Endometrial microvascular endothelial cells (primary cell): ENCODE data around the gene CRABP1. TPM values are rescaled to one million over a fixed set of nuclear protein-coding genes. Genes with fewer than 3 reads are reported as not detected.

Source experiments
- in situ Hi-C: cut with HindIII; loops from 2 replicates; pipeline ENCODE4 v1.10.0; 2017; ENCODE audit warnings: low sequenced_read_pairs, low pct_unique_long_range_greater_than_20kb; ENCODE audit errors: inconsistent ontology term
- total RNA-seq: library from RNA; depleted of rRNA; stranded (reverse); fragments of >200 nt; gene quantifications from one replicate; pipeline ENCODE4 v1.2.3, GENCODE V29; 2015; ENCODE audit errors: inconsistent ontology term

Gene CRABP1
- total RNA-seq: not detected

- in situ Hi-C loops: no loop called here
These were observed at the start of gene CRABP1 for GRCh38 chr15:78340231-78341056. Gene CRABP1, plus strand, starts transcription at chr15:78340353. Its CDS starts 76 bp downstream, at chr15:78340429.

GRCh38 chr15:78291052-78291451, 49.1 kb upstream of the CRABP1 start:
- in situ Hi-C loops: no loop called here

GRCh38 chr15:78291698-78292097, 48.5 kb upstream of the CRABP1 start:
- in situ Hi-C loops: no loop called here

DNA sequence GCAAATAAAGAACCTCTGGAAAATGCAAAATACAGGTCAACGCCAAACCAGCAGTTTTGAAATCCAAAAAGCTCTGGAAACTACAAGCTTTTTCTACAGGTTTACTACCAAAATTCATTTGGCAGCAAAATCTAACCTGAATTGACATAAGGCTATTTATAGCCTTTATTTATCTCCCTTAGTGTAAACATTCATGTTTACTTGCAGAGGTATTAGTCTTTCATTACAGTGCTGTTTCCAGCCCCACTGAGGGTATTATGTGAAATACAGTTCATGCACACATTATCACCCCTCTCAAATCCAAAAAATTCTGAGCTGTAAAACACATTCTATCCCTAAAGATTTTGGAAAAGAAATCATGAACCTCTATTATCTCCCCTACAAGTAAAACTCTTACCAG, 47.9 kb upstream of the CRABP1 start:
- in situ Hi-C loops: no loop called here

DNA sequence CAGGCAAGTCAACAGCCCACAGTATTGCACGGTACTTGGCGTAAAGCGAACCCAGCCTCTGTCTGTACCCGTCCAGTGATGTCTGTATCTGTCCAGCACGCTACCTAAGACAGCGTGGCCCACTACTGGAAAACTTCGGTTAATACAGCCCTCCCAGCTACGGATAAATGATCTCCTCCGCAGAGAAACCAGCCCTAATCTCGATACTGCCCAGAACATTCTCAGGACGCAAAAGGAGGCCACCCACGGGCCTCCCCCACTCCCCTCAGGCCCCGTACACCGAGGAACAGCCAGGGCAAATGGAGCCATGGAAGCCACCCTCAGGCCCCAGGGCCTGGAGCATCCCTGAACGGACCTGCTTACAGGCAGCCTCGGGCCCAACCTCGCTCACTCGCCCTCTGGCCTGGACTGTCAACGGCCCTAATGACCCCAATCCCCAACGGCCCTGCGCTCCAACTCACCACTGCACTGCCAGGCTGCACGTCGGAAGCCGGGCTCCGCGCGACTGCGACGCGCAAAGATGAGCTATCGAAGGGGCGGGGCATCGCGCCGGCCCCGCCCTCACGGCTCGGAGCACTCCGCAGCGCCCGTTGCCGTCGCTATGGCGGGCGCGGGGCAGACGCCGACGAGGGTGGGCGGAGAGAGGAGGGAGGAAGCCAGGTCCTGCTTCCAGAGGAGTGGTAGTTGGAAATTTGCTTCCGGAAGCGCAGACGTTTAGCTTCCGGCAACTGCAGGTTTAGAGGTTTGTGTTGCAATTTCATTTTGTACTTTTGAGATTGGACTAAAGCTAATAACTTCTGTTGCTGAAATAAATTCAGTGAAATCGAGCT, 40.8 kb upstream of the CRABP1 start, which contains the start of gene SKIC8:
Gene SKIC8 (minus strand): TSS at position 509 of the 830 bp plus-strand sequence. CDS start 3,923 bp downstream, outside the sequence.
- in situ Hi-C loops: no loop called here

GRCh38 chr15:78301326-78301725, 38.8 kb upstream of the CRABP1 start:
- in situ Hi-C loops: no loop called here

DNA sequence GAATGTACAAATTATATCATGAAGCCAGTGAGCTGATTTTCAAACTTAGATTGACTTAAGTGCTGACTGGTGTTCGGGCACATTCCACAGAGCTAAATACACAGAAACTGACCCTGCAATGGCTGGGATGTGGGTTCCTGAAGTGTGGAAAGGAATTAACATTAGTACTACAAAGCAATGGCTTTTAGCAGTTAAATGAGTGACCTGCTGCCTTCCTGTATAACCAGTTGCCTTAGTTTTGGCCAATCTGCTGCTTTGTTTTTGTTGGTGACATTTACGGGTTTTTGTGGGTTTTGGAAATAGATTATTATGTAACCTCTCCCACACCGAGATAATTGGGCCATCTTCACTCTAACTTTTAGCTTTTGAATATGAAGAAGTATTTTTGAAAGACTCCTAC, 38.3 kb upstream of the CRABP1 start:
- in situ Hi-C loops: no loop called here

DNA sequence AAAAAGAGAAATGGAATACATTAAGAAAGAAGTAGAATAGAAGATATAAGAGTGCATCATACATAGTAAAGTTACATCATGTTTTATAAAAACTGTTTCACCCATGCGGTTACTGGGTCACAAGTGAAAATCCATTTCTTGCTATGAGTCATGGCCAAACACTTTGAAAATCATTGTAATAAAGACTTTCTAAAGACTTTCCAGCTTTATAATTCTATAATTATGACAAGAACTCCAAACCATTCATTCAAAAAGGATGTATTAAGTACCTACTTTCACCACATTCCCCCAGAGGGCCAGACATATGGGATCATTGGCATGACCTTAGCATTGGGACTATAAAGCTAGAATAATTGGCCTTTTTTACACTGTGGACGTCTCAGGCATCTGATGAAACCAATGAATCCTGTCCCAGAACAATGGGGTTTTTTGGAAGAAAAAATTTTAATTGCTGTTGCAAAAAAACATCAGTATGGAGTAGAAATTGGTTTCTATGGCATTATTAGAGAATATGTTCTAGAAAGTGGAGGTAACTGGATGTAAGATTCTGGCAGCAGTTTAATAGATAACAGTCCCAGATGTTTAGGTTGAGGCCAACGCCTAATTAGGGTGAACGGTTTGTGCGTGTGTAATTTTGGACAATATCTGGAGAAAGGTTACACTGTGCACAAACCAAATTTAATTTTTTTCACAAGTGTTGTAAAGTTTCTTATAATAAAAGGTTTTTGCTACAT, 37.4 kb upstream of the CRABP1 start:
- in situ Hi-C loops: no loop called here

DNA sequence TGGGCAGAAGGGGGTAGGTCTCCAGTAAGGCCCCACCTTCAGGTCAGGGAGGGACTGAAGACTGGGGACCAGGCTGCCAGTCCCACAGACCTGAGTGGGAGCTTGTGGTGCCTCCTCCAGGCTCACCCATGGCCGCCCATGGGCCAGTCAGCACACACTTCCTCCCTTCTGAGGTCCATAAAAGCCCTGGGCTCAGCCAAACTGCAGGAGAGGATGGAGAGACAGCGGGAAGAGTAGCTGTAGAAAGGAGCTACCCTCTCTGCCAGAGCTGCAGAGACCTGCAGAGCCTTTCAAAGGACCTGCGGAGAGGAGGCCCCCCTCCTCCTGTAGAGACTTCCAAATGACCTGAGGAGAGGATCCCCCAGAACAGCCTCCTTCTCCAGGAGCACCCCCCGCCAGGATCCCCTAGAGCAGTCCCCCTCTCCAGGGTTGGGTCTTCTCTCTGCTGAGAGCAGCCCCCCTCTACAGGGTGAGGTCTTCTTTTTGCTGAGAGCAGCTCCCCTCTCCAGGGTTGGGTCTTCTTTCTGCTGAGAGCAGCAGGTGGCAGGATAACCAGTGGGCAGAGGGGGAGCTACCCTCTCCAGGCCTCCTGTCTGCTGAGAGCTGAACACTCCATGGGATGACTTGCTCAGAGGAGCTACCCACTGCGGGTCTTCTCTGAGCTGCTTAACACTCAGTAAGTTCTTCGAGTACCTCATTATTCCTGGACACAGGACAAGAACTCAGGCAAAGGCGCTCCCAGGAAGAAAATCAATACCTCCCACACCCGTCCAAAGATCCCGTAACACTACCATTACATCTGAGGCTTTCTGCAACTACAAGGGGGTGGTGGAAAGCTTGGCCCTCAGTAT, 35.7 kb upstream of the CRABP1 start:
- in situ Hi-C loops: no loop called here

GRCh38 chr15:78306176-78306774, 33.9 kb upstream of the CRABP1 start:
- in situ Hi-C loops: no loop called here

- in situ Hi-C loops: no loop called here
These were observed 32.2 kb upstream of the CRABP1 start for GRCh38 chr15:78307976-78308375.

GRCh38 chr15:78308422-78309032, 31.6 kb upstream of the CRABP1 start:
- in situ Hi-C loops: no loop called here

- in situ Hi-C loops: no loop called here
These were observed 28.9 kb upstream of the CRABP1 start for GRCh38 chr15:78311292-78311691.

- in situ Hi-C loops: no loop called here
These were observed 27.6 kb upstream of the CRABP1 start for GRCh38 chr15:78312536-78312935.

GRCh38 chr15:78312957-78313356, 27.2 kb upstream of the CRABP1 start:
- in situ Hi-C loops: no loop called here

- in situ Hi-C loops: no loop called here
These were observed 26.8 kb upstream of the CRABP1 start for GRCh38 chr15:78313383-78313782.

DNA sequence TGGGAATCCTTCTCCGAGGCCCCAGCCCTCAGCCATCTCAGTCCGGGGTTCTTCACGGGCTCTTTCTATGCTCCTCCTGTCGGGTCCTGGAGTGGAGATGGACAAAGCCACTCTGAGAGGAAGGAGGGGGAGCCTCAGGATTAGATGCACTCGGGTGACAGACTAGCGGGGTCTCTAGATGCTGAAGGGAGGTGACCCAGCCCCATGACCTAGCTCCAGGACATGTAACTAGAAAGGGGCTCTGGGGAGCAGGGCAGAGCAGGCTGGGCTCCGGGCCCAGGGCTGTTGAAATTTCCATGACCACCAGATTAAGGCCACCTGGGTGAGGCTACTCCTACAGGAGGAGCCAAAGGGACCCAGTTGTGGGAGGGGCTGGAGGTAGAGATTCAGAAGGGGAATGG, 26.0 kb upstream of the CRABP1 start:
- in situ Hi-C loops: no loop called here
